Loucy (cell line): ENCODE data around the gene RDM1.

Source experiments
- H2AFZ ChIP-seq: fragments of 200-600 bp; sonication (generic); 2 replicates; pipeline ENCODE4 v1.6.0; 2016; ENCODE audit warnings: antibody characterized with exemption, mild to moderate bottlenecking, low read length, moderate library complexity
- H3F3A ChIP-seq: fragments of 200-600 bp; 2 replicates; pipeline ENCODE4 v1.6.0; 2016; ENCODE audit warnings: antibody characterized with exemption, low read depth, mild to moderate bottlenecking
- H3K27me3 ChIP-seq: fragments of 200-600 bp; sonication (generic); 2 replicates; pipeline ENCODE4 v1.6.1; 2014; ENCODE audit warnings: low read length, mild to moderate bottlenecking; ENCODE audit not compliant: insufficient read depth, poor library complexity, severe bottlenecking
- H3K36me3 ChIP-seq: fragments of 200-600 bp; sonication (generic); 2 replicates; pipeline ENCODE4 v1.6.1; 2016; ENCODE audit warnings: low read length; ENCODE audit not compliant: insufficient read depth
- H3K4me1 ChIP-seq: fragments of 200-600 bp; sonication (generic); 2 replicates; pipeline ENCODE4 v1.5.1; 2014; ENCODE audit warnings: low read length, mild to moderate bottlenecking; ENCODE audit not compliant: insufficient read depth, poor library complexity, severe bottlenecking
- H3K4me2 ChIP-seq: fragments of 200-600 bp; sonication (generic); 2 replicates; pipeline ENCODE4 v1.6.0; 2014; ENCODE audit warnings: antibody characterized with exemption, low read length, low read depth, mild to moderate bottlenecking; ENCODE audit not compliant: poor library complexity, severe bottlenecking
- H3K4me3 ChIP-seq: fragments of 200-600 bp; sonication (generic); 2 replicates; pipeline ENCODE4 v1.5.1; 2014; ENCODE audit warnings: low read length, mild to moderate bottlenecking, mixed read lengths; ENCODE audit not compliant: poor library complexity, severe bottlenecking
- H3K79me2 ChIP-seq: fragments of 200-600 bp; sonication (generic); 2 replicates; pipeline ENCODE4 v1.6.1; 2014; ENCODE audit warnings: low read length; ENCODE audit not compliant: insufficient read depth
- H3K9ac ChIP-seq: fragments of 200-600 bp; sonication (generic); 2 replicates; pipeline ENCODE4 v1.6.0; 2014; ENCODE audit warnings: mild to moderate bottlenecking, low read depth, low read length, moderate library complexity; ENCODE audit not compliant: poor library complexity, severe bottlenecking
- H3K9me2 ChIP-seq: fragments of 200-600 bp; sonication (generic); replicated peaks from 2 replicates; pipeline ENCODE4 v1.6.1; 2016; ENCODE audit warnings: low read depth, low read length, mixed read lengths
- H3K9me3 ChIP-seq: fragments of 200-600 bp; sonication (generic); 2 replicates; pipeline ENCODE4 v1.6.1; 2014; ENCODE audit warnings: mild to moderate bottlenecking, antibody characterized with exemption, low read length, low read depth; ENCODE audit not compliant: insufficient read depth
- H4K20me1 ChIP-seq: fragments of 200-600 bp; sonication (generic); 2 replicates; pipeline ENCODE4 v1.6.0; 2014; ENCODE audit warnings: antibody characterized with exemption, low read length, mild to moderate bottlenecking; ENCODE audit not compliant: insufficient read depth, poor library complexity, severe bottlenecking
- CTCF ChIP-seq: fragments of 200-600 bp; sonication (generic); conservative IDR thresholded peaks from 2 replicates; pipeline ENCODE4 v1.5.1; 2014; ENCODE audit warnings: mild to moderate bottlenecking, antibody characterized with exemption, low read length
- EZH2phosphoT487 ChIP-seq: fragments of 200-600 bp; IDR thresholded peaks from 2 replicates; pipeline ENCODE4 v1.6.1; 2018; ENCODE audit warnings: antibody characterized with exemption, mild to moderate bottlenecking, moderate library complexity, borderline replicate concordance

The RDM1 gene

GRCh38 chr17:35889818-35890773 is 40.5 kb downstream of the RDM1 start:
- Histone ChIP-seq H3K4me2 (peak overlapping the region; percentile 6), H3K9me3 (no peaks in the 10 kb centered on the region), H3K27me3 (no peaks in the 10 kb centered on the region), H3K4me1 (peaks cover 12% of the 10 kb centered on the region), H3K4me3 (no peak overlapping the region), H3F3A (no peaks in the 10 kb centered on the region), H3K9ac (no peak overlapping the region), H3K36me3 (no peaks in the 10 kb centered on the region), H3K9me2 (no peaks in the 10 kb centered on the region), H2AFZ (peak overlapping the region; percentile 80), H3K79me2 (no peaks in the 10 kb centered on the region), H4K20me1 (no peaks in the 10 kb centered on the region)
- TF ChIP-seq EZH2phosphoT487: no peak
- no peak for TF ChIP-seq CTCF

- no peaks in the 10 kb centered on the region for H3K9me2 ChIP-seq
- no peak overlapping the region for H3K9ac ChIP-seq
- no peaks in the 10 kb centered on the region for H3K36me3 ChIP-seq
- no peaks in the 10 kb centered on the region for H3K79me2 ChIP-seq
- H4K20me1 ChIP-seq: no peaks in the 10 kb centered on the region
- no peak for TF ChIP-seq EZH2phosphoT487
- TF ChIP-seq CTCF: no peak
- H3K4me3 ChIP-seq: no peak overlapping the region
- H3K9me3 ChIP-seq: no peaks in the 10 kb centered on the region
- H2AFZ ChIP-seq: no peak overlapping the region; the same call in 1 of the 2 replicates
- H3F3A ChIP-seq: no peaks in the 10 kb centered on the region
- no peaks in the 10 kb centered on the region for H3K27me3 ChIP-seq
- H3K4me1 ChIP-seq: peaks cover 12% of the 10 kb centered on the region
- H3K4me2 ChIP-seq: no peak overlapping the region
Observed at GRCh38 chr17:35889241-35889640, 41.3 kb downstream of the RDM1 start.

DNA sequence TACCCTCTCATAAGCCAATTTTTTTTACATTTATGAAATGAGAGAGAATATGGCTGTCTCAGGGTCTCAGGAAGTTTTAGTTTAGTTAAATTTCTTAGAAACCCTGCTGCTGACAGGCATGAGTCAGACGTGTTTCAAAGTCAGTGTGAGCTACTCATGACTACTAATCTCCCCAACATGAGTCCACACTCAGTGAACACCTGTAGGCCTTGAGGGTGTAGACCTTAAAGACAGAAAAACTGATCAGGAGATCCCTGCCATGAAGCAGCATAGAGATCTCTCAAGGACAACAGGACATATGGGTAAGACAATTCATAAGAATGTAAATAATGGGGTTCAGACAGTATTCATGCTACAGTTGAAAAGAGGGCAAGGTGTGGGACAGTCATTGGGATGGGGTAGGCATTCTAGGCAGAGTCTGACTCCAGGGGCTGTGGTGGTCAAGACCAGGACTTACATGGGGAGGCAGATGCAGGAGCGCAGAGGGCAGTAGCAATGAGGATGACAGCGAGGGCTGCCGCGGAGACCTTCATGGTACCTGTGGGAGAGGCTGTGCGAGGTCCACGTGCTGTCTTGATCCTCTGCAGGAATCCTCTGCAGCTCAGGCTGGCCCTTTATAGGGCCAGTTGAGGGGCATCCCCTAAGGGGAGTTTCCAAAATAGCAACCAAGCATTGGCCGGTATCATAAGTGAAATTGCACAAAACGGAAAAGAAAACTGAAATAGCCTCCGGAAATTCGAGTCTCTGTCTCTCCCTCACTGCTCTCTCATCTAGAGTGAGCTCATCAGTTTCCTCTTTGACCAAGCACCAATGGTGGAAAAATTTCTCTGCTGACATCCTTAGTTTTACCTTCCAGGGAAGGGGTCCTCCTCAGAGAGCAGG is 50.6 kb downstream of the RDM1 start, which contains the start of gene CCL5:
Gene CCL5, minus strand, starts transcription at position 588 of the 882 bp plus-strand sequence.
- Histone ChIP-seq H3K9me2 (no peaks in the 10 kb centered on the region), H3K4me1 (peaks cover 11% of the 10 kb centered on the region), H3K4me2 (no peak within 1 kb of the TSS), H3K4me3 (no peak within 1 kb of the TSS), H3K79me2 (no peaks in the 10 kb centered on the region), H3K27me3 (no peaks in the 10 kb centered on the region), H3K9me3 (no peaks in the 10 kb centered on the region), H2AFZ (no peak within 1 kb of the TSS), H3F3A (no peaks in the 10 kb centered on the region), H3K36me3 (no peaks in the 10 kb centered on the region), H3K9ac (no peak within 1 kb of the TSS), H4K20me1 (no peaks in the 10 kb centered on the region)
- TF ChIP-seq CTCF: no peak
- TF ChIP-seq EZH2phosphoT487: no peak
